ENCODE measurements around the gene COPS7A. TPM values are rescaled to one million over a fixed set of nuclear protein-coding genes. Genes with fewer than 3 reads are reported as not detected.
"Not testable (repeated sequence)": the region's sequence is repeated elsewhere in the genome, so short reads cannot be mapped to it uniquely, and the experiment has no call there.

The COPS7A gene
- polyA plus RNA-seq, 6 donors from 2014 or later: 26.4 to 43.9 (median 34.4) TPM

DNA sequence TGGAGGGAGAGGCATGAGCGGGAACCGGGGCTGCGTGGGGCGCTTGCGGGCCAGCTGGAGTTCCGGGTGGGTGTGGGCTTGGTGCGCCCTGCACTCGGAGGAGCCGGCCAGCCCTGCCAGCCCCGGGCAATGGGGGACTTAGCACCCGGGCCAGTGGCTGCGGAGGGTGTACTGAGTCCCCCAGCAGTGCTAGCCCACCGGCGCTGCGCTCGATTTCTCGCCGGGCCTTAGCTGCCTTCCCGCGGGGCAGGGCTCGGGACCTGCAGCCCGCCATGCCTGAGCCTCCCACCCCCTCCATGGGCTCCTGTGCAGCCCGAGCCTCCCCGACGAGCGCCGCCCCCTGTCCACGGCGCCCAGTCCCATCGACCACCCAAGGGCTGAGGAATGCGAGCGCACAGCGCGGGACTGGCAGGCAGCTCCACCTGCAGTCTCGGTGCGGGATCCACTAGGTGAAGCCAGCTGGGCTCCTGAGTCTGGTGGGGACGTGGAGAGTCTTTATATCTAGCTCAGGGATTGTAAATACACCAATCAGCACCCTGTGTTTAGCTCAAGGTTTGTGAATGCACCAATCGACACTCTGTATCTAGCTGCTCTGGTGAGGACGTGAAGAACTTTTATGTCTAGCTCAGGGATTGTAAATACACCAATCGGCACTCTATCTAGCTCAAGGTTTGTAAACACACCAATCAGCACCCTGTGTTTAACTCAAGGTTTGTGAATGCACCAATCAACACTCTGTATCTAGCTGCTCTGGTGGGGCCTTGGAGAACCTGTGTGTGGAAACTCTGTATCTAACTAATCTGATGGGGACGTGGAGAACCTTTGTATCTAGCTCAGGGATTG is 7.6 kb upstream of the COPS7A start:
- H3K9me3 Mint-ChIP-seq; H3K36me3 Mint-ChIP-seq; H3K27ac Mint-ChIP-seq; ATAC-seq (ENCODE audit: low read depth in 2 of 2); H3K4me3 Mint-ChIP-seq; DNase-seq; H3K4me1 Mint-ChIP-seq; H3K27me3 Mint-ChIP-seq: not testable (repeated sequence)

DNA sequence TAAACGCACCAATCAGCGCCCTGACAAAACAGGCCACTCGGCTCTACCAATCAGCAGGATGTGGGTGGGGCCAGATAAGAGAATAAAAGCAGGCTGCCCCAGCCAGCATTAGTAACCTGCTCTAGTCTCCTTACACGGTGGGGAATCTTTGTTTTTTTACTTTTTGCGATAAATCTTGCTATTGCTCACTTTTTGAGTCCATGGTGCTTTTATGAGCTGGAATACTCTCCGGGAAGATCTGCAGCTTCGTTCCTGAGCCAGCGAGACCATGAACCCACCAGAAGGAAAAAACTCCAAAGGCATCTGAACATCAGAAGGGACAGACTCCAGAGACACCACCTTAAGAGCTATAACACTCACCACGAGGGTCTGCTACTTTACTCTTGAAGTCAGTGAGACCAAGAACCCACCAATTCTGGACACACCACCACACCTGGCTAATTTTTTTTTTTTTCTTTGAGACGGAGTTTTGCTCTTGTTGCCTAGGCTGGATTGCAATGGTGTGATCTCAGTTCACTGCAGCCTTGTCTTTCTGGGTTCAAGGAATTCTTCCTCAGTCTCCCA is 6.9 kb upstream of the COPS7A start:
- ATAC-seq (ENCODE audit: low read depth in 2 of 2) (no peak), DNase-seq (no peak)
- Mint-ChIP-seq H3K36me3 (no peaks in the 10 kb centered on the region), H3K27ac (no peak overlapping the region), H3K4me3 (no peak overlapping the region), H3K9me3 (no peaks in the 10 kb centered on the region), H3K27me3 (peaks cover 0 to 9% (median 7%) of the 10 kb centered on the region in 3 donors), H3K4me1 (no peaks in the 10 kb centered on the region)

DNA sequence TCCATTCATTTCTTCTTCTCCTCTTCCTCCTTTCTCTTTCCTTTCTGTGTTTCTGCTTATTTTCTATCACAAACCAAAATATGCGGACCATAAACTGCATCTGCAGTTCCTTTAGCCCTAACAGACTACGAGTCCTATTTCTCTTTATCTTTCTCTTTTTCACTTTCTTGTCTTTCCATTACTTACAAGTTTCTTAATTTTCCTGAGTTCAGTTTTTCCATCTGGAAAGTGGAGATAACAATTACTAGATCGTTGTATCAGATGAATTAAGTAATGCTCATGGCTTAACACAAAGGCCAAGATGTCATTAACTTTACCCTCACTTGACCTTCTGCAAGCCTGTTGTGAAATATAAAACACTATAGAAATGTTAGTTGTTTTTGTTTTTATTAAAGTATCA is 983 bp upstream of the COPS7A start:
- ATAC-seq (ENCODE audit: low read depth in 2 of 2) (no peak), DNase-seq (no peak)
- Mint-ChIP-seq H3K27ac (peak overlapping the region in 1 of 6 donors; percentile 27), H3K4me3 (peak overlapping the region in 1 of 8 donors; percentile 84), H3K36me3 (peaks cover 0 to 8% of the 10 kb centered on the region in 2 donors), H3K27me3 (peaks cover 0 to 4% (median 0%) of the 10 kb centered on the region in 3 donors), H3K4me1 (peaks cover 20 to 29% (median 21%) of the 10 kb centered on the region in 3 donors), H3K9me3 (peaks cover 0 to 3% (median 0%) of the 10 kb centered on the region in 7 donors)

DNA sequence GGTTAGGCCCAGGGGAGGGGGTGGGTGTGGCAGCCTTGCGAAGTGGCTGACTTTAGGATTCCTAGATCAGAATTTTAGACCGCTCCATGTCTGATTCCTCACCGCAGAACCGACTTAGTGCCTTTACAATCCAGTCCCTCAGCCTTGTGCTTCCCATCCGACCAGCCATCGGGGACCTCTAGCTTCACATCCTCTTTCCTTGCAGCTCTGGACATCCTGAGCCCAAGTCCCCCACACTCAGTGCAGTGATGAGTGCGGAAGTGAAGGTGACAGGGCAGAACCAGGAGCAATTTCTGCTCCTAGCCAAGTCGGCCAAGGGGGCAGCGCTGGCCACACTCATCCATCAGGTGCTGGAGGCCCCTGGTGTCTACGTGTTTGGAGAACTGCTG is 557 bp downstream of the COPS7A start:
- Mint-ChIP-seq H3K4me1 (peaks cover 20 to 29% (median 21%) of the 10 kb centered on the region in 3 donors), H3K27me3 (peaks cover 0 to 4% (median 0%) of the 10 kb centered on the region in 3 donors), H3K9me3 (peaks cover 0 to 3% (median 0%) of the 10 kb centered on the region in 7 donors), H3K36me3 (peaks cover 0 to 8% of the 10 kb centered on the region in 2 donors), H3K27ac (peak overlapping the region; percentile 87 to 99 (median 96)), H3K4me3 (peak overlapping the region; percentile 81 to 97 (median 94))
- ATAC-seq (ENCODE audit: low read depth in 2 of 2): peak; percentile 19 to 24
- DNase-seq: peak; percentile 44

DNA sequence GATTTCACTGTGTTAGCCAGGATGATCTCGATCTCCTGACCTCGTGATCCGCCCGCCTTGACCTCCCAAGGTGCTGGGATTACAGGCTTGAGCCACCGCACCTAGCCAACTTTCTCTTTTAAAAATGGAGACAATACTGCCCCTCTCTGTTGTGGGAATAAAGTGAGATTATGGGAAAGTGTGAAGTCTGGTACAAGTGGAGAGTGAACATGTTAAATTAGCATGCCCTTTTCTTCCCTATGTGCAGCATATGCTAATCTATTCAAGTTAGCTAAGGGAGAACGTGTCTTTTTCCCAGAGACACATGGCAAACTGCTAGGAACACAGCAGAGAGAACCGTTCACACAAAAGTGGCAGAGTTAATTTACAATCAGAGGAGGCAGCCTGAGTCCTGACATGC is 1.5 kb downstream of the COPS7A start:
- H3K27me3 Mint-ChIP-seq: peaks cover 0 to 4% (median 0%) of the 10 kb centered on the region in 3 donors
- ATAC-seq (ENCODE audit: low read depth in 2 of 2): no peak
- peaks cover 0 to 3% (median 0%) of the 10 kb centered on the region in 7 donors for H3K9me3 Mint-ChIP-seq
- peak overlapping the region in 3 of 6 donors; percentile 49 to 78 (median 57) for H3K27ac Mint-ChIP-seq
- peaks cover 0 to 18% of the 10 kb centered on the region in 2 donors for H3K36me3 Mint-ChIP-seq
- DNase-seq: no peak
- peak overlapping the region in 5 of 8 donors; percentile 63 to 94 (median 84) for H3K4me3 Mint-ChIP-seq
- H3K4me1 Mint-ChIP-seq: peaks cover 20 to 29% (median 23%) of the 10 kb centered on the region in 3 donors

DNA sequence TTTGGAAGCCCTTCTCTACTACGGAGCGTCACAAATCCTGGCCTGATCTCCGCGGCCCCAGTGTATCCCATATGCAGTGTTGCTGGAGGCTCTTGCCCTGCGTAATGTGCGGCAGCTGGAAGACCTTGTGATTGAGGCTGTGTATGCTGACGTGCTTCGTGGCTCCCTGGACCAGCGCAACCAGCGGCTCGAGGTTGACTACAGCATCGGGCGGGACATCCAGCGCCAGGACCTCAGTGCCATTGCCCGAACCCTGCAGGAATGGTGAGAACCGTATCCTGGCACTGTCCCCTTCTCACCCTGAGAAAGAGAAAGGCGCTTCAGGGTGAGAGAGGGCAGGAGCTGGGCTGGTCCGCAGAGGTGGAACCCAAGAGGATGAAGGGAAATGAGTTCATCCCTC is 5.3 kb downstream of the COPS7A start:
- DNase-seq (no peak), ATAC-seq (ENCODE audit: low read depth in 2 of 2) (no peak)
- no peaks in the 10 kb centered on the region for H3K9me3 Mint-ChIP-seq
- no peak overlapping the region for H3K4me3 Mint-ChIP-seq
- peaks cover 17 to 21% (median 19%) of the 10 kb centered on the region in 3 donors for H3K4me1 Mint-ChIP-seq
- H3K36me3 Mint-ChIP-seq: peaks cover 0 to 29% of the 10 kb centered on the region in 2 donors
- H3K27ac Mint-ChIP-seq: no peak overlapping the region
- H3K27me3 Mint-ChIP-seq: no peaks in the 10 kb centered on the region

DNA sequence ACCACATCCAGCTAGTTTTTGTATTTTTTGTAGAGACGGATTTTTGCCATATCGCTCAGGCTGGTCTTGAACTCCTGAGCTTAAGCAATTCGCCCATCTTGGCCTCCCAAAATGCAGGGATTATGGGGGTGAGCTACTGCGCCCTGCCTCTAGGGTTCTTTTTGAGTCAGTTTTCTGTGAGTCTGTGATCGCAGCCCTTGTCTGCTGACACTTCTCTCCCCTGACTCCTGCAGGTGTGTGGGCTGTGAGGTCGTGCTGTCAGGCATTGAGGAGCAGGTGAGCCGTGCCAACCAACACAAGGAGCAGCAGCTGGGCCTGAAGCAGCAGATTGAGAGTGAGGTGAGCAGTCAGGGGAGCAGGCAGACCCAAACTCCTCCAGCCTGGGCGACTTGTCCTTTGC is 6.3 kb downstream of the COPS7A start:
- Mint-ChIP-seq H3K36me3 (peaks cover 0 to 29% of the 10 kb centered on the region in 2 donors), H3K27ac (no peak overlapping the region)

DNA sequence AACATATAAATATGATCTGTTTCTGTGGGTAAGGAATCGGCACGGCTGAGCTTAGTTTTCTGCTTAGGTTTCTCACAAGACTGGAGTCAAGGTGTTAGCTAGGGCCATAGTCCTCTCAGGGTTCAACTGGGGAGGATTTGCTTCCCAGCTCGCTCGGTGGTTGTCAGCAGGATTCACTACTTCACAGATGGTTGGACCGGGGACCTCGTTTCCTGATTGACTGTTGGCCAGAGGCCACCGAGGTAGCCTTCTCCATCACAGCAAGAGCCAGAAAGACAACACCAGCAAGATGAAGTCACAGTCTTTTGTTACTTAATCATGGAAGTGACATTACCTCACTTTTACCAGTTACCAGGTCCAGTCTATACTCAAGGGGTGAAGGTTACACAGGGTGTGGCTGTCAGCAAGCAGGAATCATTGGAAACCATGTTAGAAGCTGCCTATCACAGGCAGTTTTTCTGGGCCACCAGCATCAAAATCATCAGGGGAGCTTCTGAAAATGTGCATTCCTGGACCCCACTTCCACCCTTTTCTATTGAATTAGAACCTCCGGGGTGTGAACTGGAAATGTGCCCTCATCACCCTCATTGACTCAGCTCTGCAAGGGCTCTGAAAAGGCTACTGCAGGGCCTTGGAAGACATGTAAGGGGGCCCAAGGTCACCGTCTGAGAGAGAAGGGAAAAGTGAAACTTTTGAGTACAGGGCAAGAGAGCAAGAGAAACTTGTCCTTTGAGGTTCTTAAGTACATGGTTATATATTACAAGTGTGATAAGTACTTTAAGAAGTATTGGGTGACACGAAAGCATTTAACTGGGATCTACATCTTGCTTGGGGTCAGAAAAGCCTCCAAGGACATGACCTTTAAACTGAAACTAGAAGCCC is 10.9 kb downstream of the COPS7A start:
- Mint-ChIP-seq H3K4me3 (no peak overlapping the region), H3K27me3 (no peaks in the 10 kb centered on the region), H3K9me3 (no peaks in the 10 kb centered on the region), H3K4me1 (peaks cover 6% of the 10 kb centered on the region in 3 donors), H3K27ac (peak overlapping the region in 1 of 6 donors; percentile 42), H3K36me3 (peaks cover 5 to 17% of the 10 kb centered on the region in 2 donors)
- DNase-seq: no peak
- no peak for ATAC-seq (ENCODE audit: low read depth in 2 of 2)

More for the DNA sequence above, 6.3 kb downstream of the COPS7A start:
- Mint-ChIP-seq H3K9me3 (no peaks in the 10 kb centered on the region), H3K27me3 (no peaks in the 10 kb centered on the region), H3K4me3 (no peak overlapping the region), H3K4me1 (peaks cover 11 to 15% (median 14%) of the 10 kb centered on the region in 3 donors)
- ATAC-seq (ENCODE audit: low read depth in 2 of 2): no peak
- DNase-seq: no peak

DNA sequence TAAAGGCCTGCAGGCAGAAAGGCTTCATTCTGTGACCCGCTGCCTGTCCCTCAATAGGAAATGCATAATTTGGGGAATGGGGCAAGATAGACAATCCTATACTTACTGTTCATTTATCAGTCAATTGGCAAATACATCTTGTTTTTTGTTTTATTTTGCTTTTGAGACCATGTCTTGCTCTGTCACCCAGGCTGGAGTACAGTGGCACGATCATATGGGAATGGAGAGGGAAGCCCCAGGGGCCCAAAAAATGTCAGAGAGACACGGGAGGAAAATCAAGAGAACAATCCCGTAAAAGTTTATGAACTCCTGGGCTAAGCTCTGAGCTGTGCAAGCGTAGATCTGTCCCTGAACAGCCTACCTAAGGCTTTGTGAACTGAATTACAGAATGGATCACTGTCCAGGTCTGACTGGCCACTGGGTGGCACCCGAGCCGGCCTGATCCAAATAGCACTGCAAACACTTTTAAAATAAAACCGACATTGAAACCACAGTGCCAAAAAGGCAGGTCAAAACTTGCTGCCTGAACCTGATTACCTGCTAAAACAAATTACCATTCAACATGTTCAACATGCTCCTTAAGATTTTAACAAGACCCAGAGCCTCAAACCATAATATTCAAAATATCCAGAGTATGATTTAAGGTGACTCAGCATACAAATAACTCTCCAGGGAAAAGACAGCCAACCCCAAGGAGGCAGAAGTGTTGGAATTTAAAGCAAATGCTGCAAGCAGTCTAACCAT is 11.8 kb downstream of the COPS7A start:
- peaks cover 5 to 8% of the 10 kb centered on the region in 2 donors for H3K36me3 Mint-ChIP-seq
- DNase-seq: peak; percentile 19
- H3K4me3 Mint-ChIP-seq: no peak overlapping the region
- ATAC-seq (ENCODE audit: low read depth in 2 of 2): peak; percentile 61 to 63
- peak overlapping the region in 1 of 6 donors; percentile 21 for H3K27ac Mint-ChIP-seq
- no peaks in the 10 kb centered on the region for H3K27me3 Mint-ChIP-seq
- peaks cover 3 to 6% (median 6%) of the 10 kb centered on the region in 3 donors for H3K4me1 Mint-ChIP-seq
- no peaks in the 10 kb centered on the region for H3K9me3 Mint-ChIP-seq

DNA sequence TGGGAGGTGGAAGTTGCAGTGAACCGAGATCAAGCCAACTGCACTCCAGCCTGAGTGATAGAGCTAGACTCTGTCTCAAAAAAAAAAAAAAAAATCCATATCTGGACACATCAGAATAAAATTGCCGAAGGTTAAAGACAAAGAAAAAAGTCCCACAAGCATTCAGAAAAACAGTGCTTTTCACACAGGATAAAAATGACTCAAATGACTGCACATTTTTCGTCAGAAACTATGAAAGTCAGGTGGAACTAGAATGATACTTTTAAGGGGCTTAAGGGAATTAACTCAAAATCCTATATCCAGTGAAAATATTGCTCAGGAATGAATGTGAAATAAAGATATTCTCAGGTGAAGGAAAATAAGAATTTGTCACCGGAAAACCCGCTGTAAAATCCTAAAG is 12.9 kb downstream of the COPS7A start:
- Mint-ChIP-seq H3K27ac (no peak overlapping the region), H3K4me1 (peaks cover 0 to 6% (median 0%) of the 10 kb centered on the region in 3 donors), H3K9me3 (no peaks in the 10 kb centered on the region), H3K36me3 (peaks cover 0 to 5% of the 10 kb centered on the region in 2 donors), H3K27me3 (no peaks in the 10 kb centered on the region), H3K4me3 (no peak overlapping the region)
- no peak for DNase-seq
- no peak for ATAC-seq (ENCODE audit: low read depth in 2 of 2)

DNA sequence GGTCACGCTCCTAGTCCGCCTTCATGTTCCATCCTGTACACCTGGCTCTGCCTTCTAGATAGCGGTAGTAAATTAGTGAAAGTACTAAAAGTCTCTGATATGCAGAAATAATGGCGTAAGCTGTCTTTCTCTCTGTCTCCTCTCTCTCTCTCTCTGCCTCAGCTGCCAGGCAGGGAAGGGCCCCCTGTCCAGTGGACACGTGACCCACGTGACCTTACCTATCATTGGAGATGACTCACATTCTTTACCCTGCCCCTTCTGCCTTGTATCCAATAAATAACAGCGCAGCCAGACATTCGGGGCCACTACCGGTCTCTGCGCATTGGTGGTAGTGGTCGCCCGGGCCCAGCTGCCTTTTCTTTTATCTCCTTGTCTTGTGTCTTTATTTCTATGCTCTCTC is 18.2 kb downstream of the COPS7A start:
- H3K9me3 Mint-ChIP-seq; H3K4me3 Mint-ChIP-seq; DNase-seq; H3K27me3 Mint-ChIP-seq; H3K36me3 Mint-ChIP-seq; ATAC-seq (ENCODE audit: low read depth in 2 of 2): not testable (repeated sequence)
- Mint-ChIP-seq H3K4me1 (peaks cover 16 to 20% (median 17%) of the 10 kb centered on the region in 3 donors), H3K27ac (peak overlapping the region in 2 of 6 donors; percentile 11 to 73)

DNA sequence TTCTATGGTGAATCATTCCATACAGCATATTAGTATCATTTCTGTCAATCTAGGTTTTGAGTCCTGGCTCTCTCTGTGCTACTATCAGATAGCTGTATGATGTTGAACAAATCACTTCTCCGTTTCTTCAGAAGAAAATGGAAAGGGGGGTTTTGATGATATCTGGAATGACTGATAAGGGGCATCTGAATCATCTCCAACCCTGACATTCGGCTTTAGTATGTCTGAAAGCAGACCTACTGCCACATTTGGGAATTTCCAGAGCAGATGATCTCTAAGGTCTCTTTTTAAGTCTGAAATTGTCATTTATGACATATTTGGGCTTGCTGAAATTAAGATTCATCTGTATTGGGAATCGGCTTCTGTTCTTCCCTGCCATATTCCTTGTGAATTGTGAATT is 19.0 kb downstream of the COPS7A start:
- Mint-ChIP-seq H3K27ac (no peak overlapping the region), H3K9me3 (peaks cover 0 to 3% (median 0%) of the 10 kb centered on the region in 7 donors), H3K4me3 (no peak overlapping the region), H3K36me3 (peaks cover 5 to 9% of the 10 kb centered on the region in 2 donors), H3K27me3 (no peaks in the 10 kb centered on the region), H3K4me1 (peaks cover 16 to 23% (median 22%) of the 10 kb centered on the region in 3 donors)
- ATAC-seq (ENCODE audit: low read depth in 2 of 2): no peak
- no peak for DNase-seq

All from naive B cell (primary cell).